Testis (tissue), 2 donors: ENCODE data around the gene RIN1.

Source experiments
- CTCF ChIP-seq, 3 experiments: fragments of 450-650 bp in 2 of 3; fragments of 200-600 bp in 1 of 3; sonication (generic) in 1 of 3; IDR thresholded peaks; one replicate each; pipeline ENCODE4 v1.5.1; 2016 to 2019; ENCODE audit warnings: antibody characterized with exemption in 3 of 3, mild to moderate bottlenecking in 2 of 3, moderate library complexity in 1 of 3
- POLR2A ChIP-seq: fragments of 450-650 bp; IDR thresholded peaks from one replicate; pipeline ENCODE4 v1.6.1; 2017; ENCODE audit warnings: antibody characterized with exemption, mild to moderate bottlenecking, moderate library complexity

- TF ChIP-seq CTCF (IDR thresholded peaks at IDR 0.05) (peak in 2 of 3 experiments; percentile 30 to 61), POLR2A (no peak)
Observed at GRCh38 chr11:66363805-66364535, 27.7 kb upstream of the RIN1 start.
